GM12892 (cell line): ENCODE measurements around the gene BOLA3.

Source experiments
- POLR2A ChIP-seq: IDR thresholded peaks from 2 replicates; pipeline ENCODE4 v1.6.1; 2011; ENCODE audit warnings: low read depth, low read length, control low read depth
- POLR2AphosphoS5 ChIP-seq: IDR thresholded peaks from 2 replicates; pipeline ENCODE4 v1.6.1; 2011; ENCODE audit warnings: low read depth, low read length, control low read depth
- TAF1 ChIP-seq: IDR thresholded peaks from 2 replicates; pipeline ENCODE4 v1.6.1; 2011; ENCODE audit warnings: low read depth, mild to moderate bottlenecking, control low read depth, low read length, borderline replicate concordance

GRCh38 chr2:74086021-74086420, 61.7 kb downstream of the BOLA3 start:
- TF ChIP-seq POLR2AphosphoS5: no peak
- TF ChIP-seq TAF1: no peak
- no peak for TF ChIP-seq POLR2A
